ENCODE measurements around the gene KCTD11.

KCTD11 gene

DNA sequence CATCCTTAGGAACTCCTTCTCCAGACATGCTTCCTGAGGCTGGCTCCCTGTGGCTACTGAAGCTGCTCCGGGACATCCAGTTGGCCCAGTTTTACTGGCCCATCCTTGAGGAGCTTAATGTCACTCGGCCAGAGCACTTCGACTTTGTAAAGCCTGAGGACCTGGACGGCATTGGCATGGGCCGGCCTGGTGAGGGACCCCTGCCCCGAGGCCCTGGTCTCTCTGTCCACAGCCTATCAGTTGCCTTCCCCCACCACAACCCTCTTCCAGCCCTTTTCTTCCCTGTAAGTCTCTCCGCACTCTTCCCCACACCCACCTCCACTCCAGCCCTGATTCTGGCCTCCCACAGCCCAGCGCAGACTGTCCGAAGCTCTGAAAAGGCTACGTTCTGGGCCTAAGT lies 30.9 kb downstream of the KCTD11 start:
- H3K27me3 ChIP-seq (ENCODE audit: control insufficient read depth in 3 of 3, insufficient read depth in 3 of 3, low read depth in 1 of 3, low read length in 3 of 3), result peaks cover 3 to 56% (median 49%) of the 10 kb centered on the region in 3 experiments
- peaks cover 8 to 10% of the 10 kb centered on the region in 2 donors for H3K4me1 ChIP-seq (ENCODE audit: control insufficient read depth in 2 of 2, insufficient read depth in 1 of 2, low read depth in 1 of 2, low read length in 2 of 2)

DNA sequence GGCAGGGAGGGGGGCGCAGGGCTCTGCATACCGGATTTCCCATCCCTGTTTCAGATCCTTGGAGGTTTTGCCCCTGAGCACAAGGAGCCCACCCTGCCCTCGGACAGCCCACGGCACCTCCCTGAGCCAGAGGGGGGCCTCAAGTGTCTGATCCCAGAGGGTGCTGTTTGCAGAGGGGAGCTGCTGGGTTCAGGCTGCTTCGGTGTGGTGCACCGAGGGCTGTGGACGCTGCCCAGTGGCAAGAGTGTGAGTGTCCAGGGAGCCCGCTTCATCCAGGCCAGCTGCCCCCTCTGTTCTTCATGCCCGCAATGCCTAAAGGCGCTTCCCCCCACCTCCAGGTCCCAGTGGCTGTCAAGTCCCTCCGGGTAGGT lies 31.4 kb downstream of the KCTD11 start:
- no peak overlapping the region for H2AFZ ChIP-seq (ENCODE audit: low read length)
- peaks cover 3 to 56% (median 49%) of the 10 kb centered on the region in 3 experiments for H3K27me3 ChIP-seq (ENCODE audit: control insufficient read depth in 3 of 3, insufficient read depth in 3 of 3, low read depth in 1 of 3, low read length in 3 of 3)
- H3K14ac ChIP-seq (ENCODE audit: low read length), result peak overlapping the region; percentile 65
- H3K79me1 ChIP-seq (ENCODE audit: low read depth, low read length), result no peaks in the 10 kb centered on the region
- H3K9me3 ChIP-seq (replicated peaks in 1 of 2; ENCODE audit: control insufficient read depth in 2 of 2, insufficient read depth in 1 of 2, low read depth in 1 of 2, low read length in 2 of 2), result peaks cover 11 to 17% of the 10 kb centered on the region in 2 donors
- H4K8ac ChIP-seq (ENCODE audit: low read depth, low read length), result peak overlapping the region; percentile 32
- peak overlapping the region; percentile 14 for H2BK12ac ChIP-seq (ENCODE audit: low read length)
- peak overlapping the region; percentile 82 for H2AK5ac ChIP-seq (ENCODE audit: low read depth, low read length)
- no peak for DNase-seq (ENCODE audit: low spot score)
- H2BK120ac ChIP-seq (ENCODE audit: low read depth, low read length), result no peak overlapping the region
- H3K23ac ChIP-seq (ENCODE audit: low read depth, low read length, poor library complexity), result peak overlapping the region; percentile 58
- H3K4ac ChIP-seq (ENCODE audit: low read length), result peak overlapping the region; percentile 69
- whole genome bisulfite sequencing, 2 donors (ENCODE audit: extremely low coverage in 2 of 2, insufficient read length in 2 of 2, insufficient replicate concordance in 1 of 2), result no CpG with 5 or more reads among the region's 11 CpGs
- H3K18ac ChIP-seq (ENCODE audit: low read length), result peak overlapping the region; percentile 97
- peak overlapping the region; percentile 86 for H2BK15ac ChIP-seq (ENCODE audit: low read length)
- no peak overlapping the region for H3K4me3 ChIP-seq (ENCODE audit: low read length in 2 of 2)
- peak overlapping the region; percentile 38 for H3K9ac ChIP-seq (ENCODE audit: low read depth, low read length, poor library complexity)
- H3K36me3 ChIP-seq (replicated peaks in 1 of 2; ENCODE audit: control insufficient read depth in 2 of 2, insufficient read depth in 2 of 2, low read length in 2 of 2), result no peaks in the 10 kb centered on the region
- peak overlapping the region; percentile 98 for H3K4me2 ChIP-seq (ENCODE audit: insufficient read depth, low read length, poor library complexity, severe bottlenecking)
- no peak overlapping the region for H3K27ac ChIP-seq (replicated peaks; ENCODE audit: low read length)
- H3K4me1 ChIP-seq (ENCODE audit: control insufficient read depth in 2 of 2, insufficient read depth in 1 of 2, low read depth in 1 of 2, low read length in 2 of 2), result peaks cover 8 to 10% of the 10 kb centered on the region in 2 donors
- H2BK5ac ChIP-seq (ENCODE audit: low read length), result peak overlapping the region; percentile 35
- no peak overlapping the region for H4K91ac ChIP-seq (ENCODE audit: low read depth, low read length, poor library complexity)

More for the DNA sequence above, 30.9 kb downstream of the KCTD11 start:
- no CpG with 5 or more reads among the region's 10 CpGs for WGBS, 2 donors (ENCODE audit: extremely low coverage in 2 of 2, insufficient read length in 2 of 2, insufficient replicate concordance in 1 of 2)
- Histone ChIP-seq H3K36me3 (replicated peaks in 1 of 2; ENCODE audit: control insufficient read depth in 2 of 2, insufficient read depth in 2 of 2, low read length in 2 of 2) (no peaks in the 10 kb centered on the region), H4K91ac (ENCODE audit: low read depth, low read length, poor library complexity) (no peak overlapping the region), H3K4me3 (ENCODE audit: low read length in 2 of 2) (no peak overlapping the region), H3K27ac (replicated peaks; ENCODE audit: low read length) (no peak overlapping the region), H2AK5ac (ENCODE audit: low read depth, low read length) (peak overlapping the region; percentile 82), H3K79me1 (ENCODE audit: low read depth, low read length) (no peaks in the 10 kb centered on the region), H2AFZ (ENCODE audit: low read length) (no peak overlapping the region), H3K18ac (ENCODE audit: low read length) (no peak overlapping the region), H2BK15ac (ENCODE audit: low read length) (peak overlapping the region; percentile 86), H4K8ac (ENCODE audit: low read depth, low read length) (no peak overlapping the region), H3K4me2 (ENCODE audit: insufficient read depth, low read length, poor library complexity, severe bottlenecking) (no peak overlapping the region), H3K14ac (ENCODE audit: low read length) (no peak overlapping the region), H3K9me3 (replicated peaks in 1 of 2; ENCODE audit: control insufficient read depth in 2 of 2, insufficient read depth in 1 of 2, low read depth in 1 of 2, low read length in 2 of 2) (peaks cover 11 to 17% of the 10 kb centered on the region in 2 donors), H3K23ac (ENCODE audit: low read depth, low read length, poor library complexity) (peak overlapping the region; percentile 58), H2BK120ac (ENCODE audit: low read depth, low read length) (no peak overlapping the region), H3K9ac (ENCODE audit: low read depth, low read length, poor library complexity) (no peak overlapping the region), H2BK12ac (ENCODE audit: low read length) (no peak overlapping the region), H2BK5ac (ENCODE audit: low read length) (no peak overlapping the region), H3K4ac (ENCODE audit: low read length) (no peak overlapping the region)
- DNase-seq (ENCODE audit: low spot score), result no peak

DNA sequence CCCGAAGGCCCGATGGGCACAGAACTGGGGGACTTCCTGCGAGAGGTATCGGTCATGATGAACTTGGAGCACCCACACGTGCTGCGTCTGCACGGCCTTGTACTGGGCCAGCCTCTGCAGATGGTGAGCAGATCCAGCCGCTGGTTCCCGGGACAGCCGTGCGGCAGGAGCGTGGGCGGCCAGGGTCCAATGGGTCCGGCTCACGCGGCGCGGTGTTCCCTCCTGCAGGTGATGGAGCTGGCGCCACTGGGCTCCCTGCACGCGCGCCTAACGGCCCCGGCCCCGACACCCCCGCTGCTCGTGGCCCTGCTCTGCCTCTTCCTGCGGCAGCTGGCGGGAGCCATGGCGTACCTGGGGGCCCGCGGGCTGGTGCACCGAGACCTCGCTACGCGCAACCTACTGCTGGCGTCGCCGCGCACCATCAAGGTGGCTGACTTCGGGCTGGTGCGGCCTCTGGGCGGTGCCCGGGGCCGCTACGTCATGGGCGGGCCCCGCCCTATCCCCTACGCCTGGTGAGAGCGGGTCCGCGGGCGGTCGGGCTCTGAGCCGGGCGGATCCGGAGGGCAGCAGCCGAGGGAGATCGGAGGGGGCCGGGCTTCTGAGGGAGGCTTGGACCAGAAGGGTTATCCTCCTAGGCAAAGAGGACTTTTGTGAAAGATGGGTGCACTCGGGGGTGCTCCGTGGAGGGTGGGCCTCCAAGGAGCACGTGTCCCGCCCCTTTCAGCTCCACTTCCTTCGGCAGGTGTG lies 32.0 kb downstream of the KCTD11 start:
- peak overlapping the region; percentile 32 for H4K8ac ChIP-seq (ENCODE audit: low read depth, low read length)
- peaks cover 11 to 17% of the 10 kb centered on the region in 2 donors for H3K9me3 ChIP-seq (replicated peaks in 1 of 2; ENCODE audit: control insufficient read depth in 2 of 2, insufficient read depth in 1 of 2, low read depth in 1 of 2, low read length in 2 of 2)
- H2BK12ac ChIP-seq (ENCODE audit: low read length), result peak overlapping the region; percentile 95
- peak overlapping the region; percentile 92 for H3K9ac ChIP-seq (ENCODE audit: low read depth, low read length, poor library complexity)
- H3K79me1 ChIP-seq (ENCODE audit: low read depth, low read length), result no peaks in the 10 kb centered on the region
- peak overlapping the region; percentile 82 for H2AK5ac ChIP-seq (ENCODE audit: low read depth, low read length)
- peaks cover 3 to 56% (median 49%) of the 10 kb centered on the region in 3 experiments for H3K27me3 ChIP-seq (ENCODE audit: control insufficient read depth in 3 of 3, insufficient read depth in 3 of 3, low read depth in 1 of 3, low read length in 3 of 3)
- H2AFZ ChIP-seq (ENCODE audit: low read length), result peak overlapping the region; percentile 82
- peak overlapping the region; percentile 24 to 66 for H3K4me3 ChIP-seq (ENCODE audit: low read length in 2 of 2)
- H3K4ac ChIP-seq (ENCODE audit: low read length), result peak overlapping the region; percentile 69
- no peak overlapping the region for H4K91ac ChIP-seq (ENCODE audit: low read depth, low read length, poor library complexity)
- no peak overlapping the region for H3K27ac ChIP-seq (replicated peaks; ENCODE audit: low read length)
- peak overlapping the region; percentile 97 for H3K18ac ChIP-seq (ENCODE audit: low read length)
- DNase-seq (ENCODE audit: low spot score), result no peak
- H3K4me2 ChIP-seq (ENCODE audit: insufficient read depth, low read length, poor library complexity, severe bottlenecking), result peak overlapping the region; percentile 98
- WGBS, 2 donors (ENCODE audit: extremely low coverage in 2 of 2, insufficient read length in 2 of 2, insufficient replicate concordance in 1 of 2), result no CpG with 5 or more reads among the region's 65 CpGs
- H3K4me1 ChIP-seq (ENCODE audit: control insufficient read depth in 2 of 2, insufficient read depth in 1 of 2, low read depth in 1 of 2, low read length in 2 of 2), result peaks cover 8 to 10% of the 10 kb centered on the region in 2 donors
- H3K14ac ChIP-seq (ENCODE audit: low read length), result peak overlapping the region; percentile 66
- H3K36me3 ChIP-seq (replicated peaks in 1 of 2; ENCODE audit: control insufficient read depth in 2 of 2, insufficient read depth in 2 of 2, low read length in 2 of 2), result peaks cover 0 to 4% of the 10 kb centered on the region in 2 donors
- H2BK5ac ChIP-seq (ENCODE audit: low read length), result peak overlapping the region; percentile 35
- peak overlapping the region; percentile 88 for H2BK15ac ChIP-seq (ENCODE audit: low read length)
- no peak overlapping the region for H2BK120ac ChIP-seq (ENCODE audit: low read depth, low read length)
- H3K23ac ChIP-seq (ENCODE audit: low read depth, low read length, poor library complexity), result peak overlapping the region; percentile 58

DNA sequence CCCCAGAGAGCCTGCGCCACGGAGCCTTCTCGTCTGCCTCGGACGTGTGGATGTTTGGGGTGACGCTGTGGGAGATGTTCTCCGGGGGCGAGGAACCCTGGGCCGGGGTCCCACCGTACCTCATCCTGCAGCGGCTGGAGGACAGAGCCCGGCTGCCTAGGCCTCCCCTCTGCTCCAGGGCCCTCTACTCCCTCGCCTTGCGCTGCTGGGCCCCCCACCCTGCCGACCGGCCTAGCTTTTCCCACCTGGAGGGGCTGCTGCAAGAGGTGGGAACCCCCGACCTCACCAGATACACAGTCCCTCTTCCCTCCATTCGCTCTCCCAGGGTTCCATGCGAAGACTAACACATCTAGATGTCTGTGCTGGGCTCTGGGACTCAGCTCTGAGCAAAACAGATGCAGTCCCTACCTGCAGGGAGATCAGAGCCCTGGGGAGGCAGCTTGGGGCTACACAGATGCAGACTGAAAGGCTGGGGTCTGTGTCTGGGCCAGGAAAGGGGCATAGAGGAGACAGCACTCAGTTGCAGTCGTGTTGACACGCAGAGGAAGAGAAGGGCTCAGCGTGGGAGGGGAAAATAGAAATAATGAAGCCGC lies 32.6 kb downstream of the KCTD11 start:
- H3K79me1 ChIP-seq (ENCODE audit: low read depth, low read length), result no peaks in the 10 kb centered on the region
- H2AK5ac ChIP-seq (ENCODE audit: low read depth, low read length), result peak overlapping the region; percentile 66
- peak overlapping the region; percentile 95 for H2BK12ac ChIP-seq (ENCODE audit: low read length)
- no CpG with 5 or more reads among the region's 23 CpGs for WGBS, 2 donors (ENCODE audit: extremely low coverage in 2 of 2, insufficient read length in 2 of 2, insufficient replicate concordance in 1 of 2)
- peak overlapping the region; percentile 97 for H3K18ac ChIP-seq (ENCODE audit: low read length)
- peak overlapping the region; percentile 58 for H3K23ac ChIP-seq (ENCODE audit: low read depth, low read length, poor library complexity)
- H2AFZ ChIP-seq (ENCODE audit: low read length), result peak overlapping the region; percentile 82
- H3K27me3 ChIP-seq (ENCODE audit: control insufficient read depth in 3 of 3, insufficient read depth in 3 of 3, low read depth in 1 of 3, low read length in 3 of 3), result peaks cover 3 to 51% (median 48%) of the 10 kb centered on the region in 3 experiments
- no peak overlapping the region for H4K8ac ChIP-seq (ENCODE audit: low read depth, low read length)
- H3K14ac ChIP-seq (ENCODE audit: low read length), result peak overlapping the region; percentile 60
- peaks cover 8 to 10% of the 10 kb centered on the region in 2 donors for H3K9me3 ChIP-seq (replicated peaks in 1 of 2; ENCODE audit: control insufficient read depth in 2 of 2, insufficient read depth in 1 of 2, low read depth in 1 of 2, low read length in 2 of 2)
- no peak overlapping the region for H2BK120ac ChIP-seq (ENCODE audit: low read depth, low read length)
- peak overlapping the region; percentile 88 for H2BK15ac ChIP-seq (ENCODE audit: low read length)
- peaks cover 8 to 10% of the 10 kb centered on the region in 2 donors for H3K4me1 ChIP-seq (ENCODE audit: control insufficient read depth in 2 of 2, insufficient read depth in 1 of 2, low read depth in 1 of 2, low read length in 2 of 2)
- no peak for DNase-seq (ENCODE audit: low spot score)
- peak overlapping the region; percentile 40 for H3K4ac ChIP-seq (ENCODE audit: low read length)
- peak overlapping the region; percentile 98 for H3K4me2 ChIP-seq (ENCODE audit: insufficient read depth, low read length, poor library complexity, severe bottlenecking)
- H3K4me3 ChIP-seq (ENCODE audit: low read length in 2 of 2), result peak overlapping the region; percentile 24 to 66
- peaks cover 3 to 10% of the 10 kb centered on the region in 2 donors for H3K36me3 ChIP-seq (replicated peaks in 1 of 2; ENCODE audit: control insufficient read depth in 2 of 2, insufficient read depth in 2 of 2, low read length in 2 of 2)
- no peak overlapping the region for H2BK5ac ChIP-seq (ENCODE audit: low read length)
- no peak overlapping the region for H3K27ac ChIP-seq (replicated peaks; ENCODE audit: low read length)
- H4K91ac ChIP-seq (ENCODE audit: low read depth, low read length, poor library complexity), result no peak overlapping the region
- H3K9ac ChIP-seq (ENCODE audit: low read depth, low read length, poor library complexity), result peak overlapping the region; percentile 92
